T-helper 22 cell (primary cell): ENCODE data around the gene RIMS3.

Experiments used
- DNase-seq: peaks from one replicate; pipeline ENCODE4 v3.0.0-alpha.2; 2020; ENCODE audit warnings: low read depth

Gene RIMS3

DNA sequence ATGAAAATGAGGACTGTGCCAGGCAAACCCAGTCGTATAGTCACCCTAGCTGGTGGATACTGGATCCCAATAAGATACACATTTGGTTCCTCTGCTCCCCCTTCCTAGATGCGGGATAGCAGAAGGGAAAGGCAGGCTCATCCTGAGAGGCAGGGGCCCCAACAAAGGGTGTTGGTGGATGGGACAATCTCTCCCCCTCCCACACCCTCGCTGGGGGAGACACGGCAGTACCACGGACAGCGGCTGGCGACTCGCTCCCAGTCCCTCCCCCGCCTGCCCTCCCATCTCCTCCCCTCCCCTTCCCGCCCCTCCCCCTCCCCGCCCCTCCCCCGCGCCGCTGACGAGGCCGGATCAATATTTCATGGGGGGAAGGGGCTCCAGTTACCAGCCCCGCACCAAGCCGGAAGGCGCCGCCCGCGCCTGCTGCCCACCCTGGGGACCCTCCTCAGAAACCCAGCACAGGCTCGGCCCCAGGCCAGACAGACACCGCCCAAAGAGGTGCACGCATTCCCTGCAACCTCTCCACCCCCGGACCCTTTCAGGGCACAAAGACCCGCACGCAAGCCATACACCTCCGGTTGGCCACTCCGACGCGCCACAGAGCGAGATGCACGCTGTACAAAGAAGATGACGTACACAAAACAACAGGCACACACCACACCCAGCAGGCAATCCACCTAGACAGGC lies 11.5 kb downstream of the RIMS3 start:
- no peak for DNase-seq

DNA sequence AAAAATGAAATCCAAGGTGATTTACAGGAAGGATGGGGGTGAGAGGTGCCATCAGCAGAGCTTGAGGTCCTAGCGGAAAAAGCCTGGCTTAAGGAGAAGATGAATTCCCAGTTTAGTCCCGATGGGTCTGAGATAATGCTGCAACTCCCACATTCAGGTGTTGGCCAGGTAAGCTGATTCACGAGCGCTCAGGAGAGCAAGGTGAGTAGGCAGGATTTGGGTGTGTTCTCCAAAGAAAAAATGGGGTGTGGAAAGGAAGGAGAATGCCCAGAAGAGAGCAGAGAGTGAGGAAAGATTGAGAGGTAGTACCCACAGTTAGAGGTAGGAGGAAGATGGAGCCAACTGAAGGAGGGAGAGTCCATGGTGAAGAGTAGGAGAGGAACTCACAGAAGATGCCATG lies 12.5 kb downstream of the RIMS3 start:
- DNase-seq, result no peak

DNA sequence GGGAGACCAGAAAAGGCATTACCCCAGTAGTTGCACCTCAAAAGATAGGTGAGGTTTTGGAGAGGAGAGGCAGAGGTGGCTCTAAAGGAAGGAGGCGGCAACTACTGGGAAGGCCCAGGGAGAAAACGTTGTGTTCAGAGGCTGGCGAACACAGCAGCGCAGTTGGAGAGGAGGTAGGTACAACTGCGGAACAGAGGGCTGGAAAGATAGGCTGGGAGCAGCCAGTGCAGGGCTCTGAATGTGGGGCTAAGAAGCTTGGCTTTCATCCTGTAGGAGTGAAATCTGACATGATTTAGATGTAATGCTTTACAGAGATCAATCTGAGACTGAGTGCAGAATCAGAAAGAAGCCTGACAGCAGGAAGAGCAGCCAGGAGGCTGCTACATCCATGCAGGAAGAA lies 13.0 kb downstream of the RIMS3 start:
- DNase-seq, result no peak

DNA sequence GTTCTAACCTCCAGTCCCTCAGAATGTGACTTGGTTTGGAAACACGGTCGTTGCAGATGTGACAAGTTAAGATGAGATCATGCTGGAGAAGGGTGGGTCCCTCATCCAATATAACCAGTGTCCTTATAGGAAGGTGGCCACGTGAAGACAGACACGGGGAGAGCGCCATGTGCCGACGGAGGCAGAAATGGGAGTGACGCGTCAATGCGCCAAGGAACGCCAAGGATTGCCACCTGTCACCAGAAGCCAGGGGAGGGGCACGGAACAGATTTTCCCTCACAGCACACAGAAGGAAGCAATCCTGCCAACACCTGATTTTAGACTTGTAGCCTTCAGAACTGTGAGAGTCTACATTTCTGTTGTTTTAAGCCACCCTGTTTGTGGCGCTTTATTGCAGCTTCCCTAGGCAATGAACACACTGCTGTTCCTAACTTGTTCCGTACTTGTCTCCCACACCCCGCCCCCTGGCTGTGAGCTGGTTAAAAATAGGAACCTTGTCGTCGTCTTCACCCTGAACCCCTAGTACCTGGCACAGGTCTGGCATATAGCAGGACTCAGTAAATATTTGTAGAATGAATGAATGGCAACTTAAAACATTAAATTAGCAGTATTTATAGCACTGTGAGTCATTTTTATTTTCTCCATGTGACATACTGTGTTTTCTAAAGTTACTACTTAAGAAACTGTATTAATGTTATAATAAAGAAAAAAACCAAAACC lies 14.2 kb downstream of the RIMS3 start:
- DNase-seq, result no peak

DNA sequence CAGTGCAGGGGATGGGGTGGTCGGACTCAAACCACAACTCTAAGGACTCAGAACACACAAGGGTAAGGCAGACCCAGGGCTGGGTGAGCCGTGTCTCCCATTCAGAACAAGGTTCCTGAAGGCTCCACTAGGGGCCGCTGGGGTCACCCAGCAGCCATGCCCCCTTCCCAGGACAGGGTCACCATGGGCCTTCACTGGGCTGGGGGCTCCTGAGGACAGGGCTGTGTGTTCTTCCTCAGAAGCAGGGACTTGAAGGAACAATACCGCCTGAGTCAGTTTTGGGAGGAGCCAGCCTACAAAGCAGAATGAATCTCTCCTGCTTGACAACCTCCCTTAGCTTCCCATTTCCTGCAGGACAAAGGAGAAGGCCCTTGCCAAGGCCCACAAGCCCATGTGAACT lies 15.4 kb downstream of the RIMS3 start:
- no peak for DNase-seq

DNA sequence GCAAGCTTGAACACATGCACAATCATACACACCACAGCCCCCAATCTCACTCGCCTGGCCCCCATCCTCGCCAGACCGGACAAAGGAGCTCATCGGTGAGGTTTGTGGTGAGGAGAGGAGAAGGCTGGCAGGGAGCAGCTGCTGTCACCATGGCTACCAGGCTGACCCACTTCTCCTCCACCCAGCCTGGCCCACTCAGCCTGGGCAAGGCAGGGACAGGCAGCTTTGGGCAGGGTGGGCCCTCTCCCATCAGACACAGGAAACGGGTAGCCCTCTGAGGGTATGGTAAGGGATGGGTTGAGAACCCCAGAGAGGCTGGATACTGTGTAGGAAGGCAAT lies 15.9 kb downstream of the RIMS3 start:
- no peak for DNase-seq

DNA sequence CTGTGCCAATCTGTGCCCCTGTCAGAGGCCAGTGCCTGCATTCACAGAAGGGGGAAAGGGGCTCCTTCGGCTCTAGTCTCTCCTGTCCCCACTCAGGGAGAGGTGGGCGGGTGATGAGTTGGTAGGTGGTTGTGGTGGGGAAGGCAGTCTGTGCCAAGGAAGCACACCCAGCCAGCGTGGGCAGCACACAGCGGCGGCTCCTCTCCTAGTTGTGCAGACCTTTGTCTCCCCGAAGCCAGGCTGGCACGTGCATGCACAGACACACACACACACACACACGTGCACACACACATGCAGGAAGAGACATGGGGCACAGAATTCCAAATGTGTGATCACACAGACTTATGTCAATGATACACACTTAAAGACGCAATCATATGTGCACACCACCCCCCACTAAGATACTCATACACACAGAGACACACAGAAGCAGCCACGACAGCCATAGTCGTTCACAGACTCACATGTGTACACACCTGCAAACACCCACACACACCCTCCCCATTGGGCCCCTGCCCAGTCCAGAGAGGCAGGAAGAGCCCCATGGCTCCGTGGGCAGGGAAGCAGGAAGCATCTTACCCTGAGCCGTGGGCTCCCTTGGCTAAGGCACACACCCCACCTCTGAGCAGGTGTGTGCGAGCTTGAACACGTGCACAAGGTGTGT lies 16.4 kb downstream of the RIMS3 start:
- DNase-seq, result no peak

DNA sequence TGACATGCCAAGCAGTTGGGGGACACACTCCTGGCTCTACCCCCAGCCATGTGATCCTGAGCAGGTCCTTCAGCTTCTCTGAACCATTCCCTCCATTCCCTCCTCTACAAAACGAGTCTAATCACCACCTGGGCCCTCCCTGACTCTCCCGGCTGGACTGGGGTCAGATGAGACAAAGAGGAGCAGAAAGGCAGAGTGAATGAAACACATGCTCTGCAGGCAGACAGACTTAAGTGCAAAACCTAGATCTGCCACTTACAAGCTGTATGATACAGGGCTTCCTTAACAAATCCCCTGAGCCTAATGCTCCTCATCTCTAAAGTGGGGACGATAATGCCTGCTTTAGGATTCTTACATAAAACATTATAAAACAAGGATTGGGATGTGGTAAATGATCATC lies 17.3 kb downstream of the RIMS3 start:
- no peak for DNase-seq

DNA sequence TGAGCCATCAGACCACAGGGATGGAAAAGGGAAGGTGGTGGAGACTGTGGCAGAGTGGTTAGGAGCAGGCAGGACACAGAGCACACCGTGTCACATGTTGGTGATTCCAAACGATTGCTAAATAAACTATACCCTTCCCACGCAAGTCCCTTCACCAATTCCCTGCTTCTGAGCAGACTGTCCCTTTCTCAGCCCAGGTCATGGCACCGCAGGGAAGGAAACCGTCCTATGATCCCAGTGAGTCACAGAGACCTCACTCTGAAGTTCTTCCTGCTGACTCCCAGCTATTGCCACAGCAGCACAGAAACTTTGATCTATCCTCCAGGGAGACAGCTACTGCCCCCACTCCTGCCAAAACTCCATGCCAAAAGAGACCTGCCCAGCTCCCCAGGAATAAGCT lies 19.2 kb downstream of the RIMS3 start:
- no peak for DNase-seq

DNA sequence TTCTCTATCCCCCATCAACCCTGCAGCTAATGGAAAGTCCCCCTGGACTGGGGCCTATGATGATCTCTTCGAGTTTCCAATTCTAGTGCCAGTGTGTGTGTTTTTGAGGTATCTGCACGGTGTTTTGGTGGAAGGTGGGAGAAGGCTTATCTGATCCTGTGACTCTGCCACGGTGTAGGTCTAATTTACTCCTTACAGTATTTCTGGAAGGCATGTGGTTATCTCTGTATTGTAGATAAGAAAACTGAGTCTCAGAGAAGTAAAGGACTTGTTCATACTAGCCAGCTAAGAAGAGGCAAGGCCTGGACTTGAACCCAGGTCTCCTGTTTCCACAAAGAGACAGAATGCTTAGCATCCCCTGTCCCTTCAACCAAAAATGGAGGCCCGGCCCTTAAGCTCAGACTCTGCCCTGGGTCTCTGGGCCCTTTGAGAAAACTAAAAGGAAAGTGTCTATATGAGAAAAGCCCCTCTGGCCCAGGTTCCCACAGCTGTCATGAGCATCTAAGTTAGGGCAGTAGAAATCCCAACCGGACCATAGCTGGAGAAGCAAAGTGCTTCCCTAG lies 20.3 kb downstream of the RIMS3 start:
- no peak for DNase-seq

DNA sequence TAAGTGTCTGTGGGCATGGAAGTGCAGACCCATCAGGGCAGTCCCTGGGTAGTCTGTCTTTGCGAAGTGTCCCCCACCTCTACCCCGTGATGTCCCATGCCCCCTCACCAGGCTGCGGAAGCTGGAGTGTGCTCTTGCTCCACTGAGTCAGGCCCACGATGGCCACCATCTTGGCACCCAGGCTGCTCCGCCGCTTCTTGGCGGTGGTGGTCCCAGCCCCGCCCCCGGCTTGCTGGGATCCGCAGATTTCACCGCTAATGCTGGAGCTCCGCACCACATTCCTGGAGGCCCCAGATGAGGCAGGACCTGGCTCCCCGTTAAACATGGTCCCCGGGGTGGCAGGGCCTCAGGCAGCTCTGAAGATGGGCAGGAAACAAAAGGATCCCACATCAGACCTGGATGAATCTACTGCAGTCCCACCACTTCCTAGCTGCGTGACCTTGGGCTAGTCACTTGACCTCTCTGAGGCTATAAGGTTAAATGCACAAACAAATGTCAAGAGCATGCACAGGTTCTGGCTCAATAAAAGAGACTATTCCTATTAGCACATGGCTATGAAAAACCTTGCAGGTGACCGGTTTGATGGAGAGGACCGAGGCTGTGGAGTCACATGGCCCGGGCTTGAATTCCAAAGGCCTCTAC lies 23.8 kb downstream of the RIMS3 start:
- no peak for DNase-seq

DNA sequence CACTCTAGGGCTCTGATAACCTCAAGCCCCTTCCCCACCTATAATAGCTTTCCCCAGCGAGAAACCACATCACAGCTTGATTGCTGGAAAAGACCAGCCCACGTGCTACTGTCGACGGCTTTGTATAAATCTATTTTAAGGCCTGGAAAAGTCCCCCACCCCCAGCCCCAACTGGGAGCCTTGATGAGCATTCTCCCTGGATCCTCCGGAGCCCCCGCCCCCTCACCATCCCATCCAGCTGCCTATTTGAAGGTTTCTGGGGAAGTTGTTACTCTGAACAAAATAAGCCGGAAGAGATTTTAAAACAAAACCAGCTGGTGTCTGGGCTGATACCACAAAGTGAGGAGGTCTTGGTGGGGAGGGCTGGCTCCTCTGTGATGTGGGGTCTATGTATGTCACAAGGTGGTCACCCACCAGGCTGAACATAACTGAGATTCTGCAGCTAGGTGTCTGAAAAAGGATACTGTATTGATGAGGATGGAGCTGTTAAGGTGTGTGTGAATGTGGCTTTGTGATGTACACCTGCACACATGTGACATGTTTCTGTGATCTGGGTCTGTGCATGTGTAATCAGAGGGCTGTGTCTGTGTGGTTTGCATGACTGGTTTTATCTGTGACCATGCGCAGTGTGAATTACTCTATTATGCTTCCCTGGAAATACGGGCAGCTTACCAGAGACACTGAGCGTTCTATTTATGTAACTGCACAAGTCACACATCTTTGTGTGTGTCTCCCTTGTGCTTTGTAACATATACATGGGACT lies 25.0 kb downstream of the RIMS3 start:
- DNase-seq, result no peak

DNA sequence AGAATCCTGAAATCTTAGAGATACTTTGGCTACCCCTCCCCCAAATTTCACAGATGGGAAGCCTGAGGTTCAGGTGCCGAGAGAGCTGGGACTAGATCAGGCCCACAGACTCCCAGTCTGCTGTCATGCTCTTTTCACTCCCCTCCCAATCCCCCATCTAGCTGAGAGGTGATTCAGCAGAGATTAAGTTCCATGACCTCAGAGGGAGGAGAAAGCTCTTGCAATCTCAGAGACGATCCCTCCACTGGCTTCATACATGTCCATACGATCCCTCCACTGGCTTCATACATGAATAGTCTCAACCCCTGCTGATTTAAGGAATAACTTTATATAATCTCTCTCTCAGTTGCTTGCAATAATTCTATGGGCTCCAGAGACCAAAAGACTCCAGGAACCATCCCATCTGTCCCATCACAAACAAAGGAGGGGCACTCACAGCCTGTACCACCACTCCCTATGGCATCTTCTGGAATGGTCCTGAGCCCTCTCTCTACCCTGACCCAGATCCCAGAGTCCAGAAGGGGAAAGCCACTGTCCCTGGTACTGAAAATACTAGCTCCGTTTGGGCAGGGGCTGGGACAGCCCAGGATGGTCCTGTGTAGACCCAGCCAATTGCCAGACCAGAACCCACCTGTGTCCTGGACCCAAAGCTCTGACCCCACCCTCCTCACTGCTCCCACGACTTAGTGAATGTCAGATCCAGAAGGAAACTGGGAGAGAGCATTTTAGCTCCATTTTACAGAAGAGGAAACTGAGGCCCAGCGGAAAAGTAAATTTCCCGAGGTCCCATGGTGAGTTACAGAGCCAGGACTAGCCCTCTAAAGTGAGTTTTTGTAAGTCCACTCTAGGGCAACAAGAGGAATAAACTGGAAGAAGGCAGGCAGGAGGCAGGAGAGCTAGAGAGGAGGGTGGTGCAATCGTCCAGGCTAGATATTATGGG lies 27.1 kb downstream of the RIMS3 start:
- DNase-seq, result no peak

DNA sequence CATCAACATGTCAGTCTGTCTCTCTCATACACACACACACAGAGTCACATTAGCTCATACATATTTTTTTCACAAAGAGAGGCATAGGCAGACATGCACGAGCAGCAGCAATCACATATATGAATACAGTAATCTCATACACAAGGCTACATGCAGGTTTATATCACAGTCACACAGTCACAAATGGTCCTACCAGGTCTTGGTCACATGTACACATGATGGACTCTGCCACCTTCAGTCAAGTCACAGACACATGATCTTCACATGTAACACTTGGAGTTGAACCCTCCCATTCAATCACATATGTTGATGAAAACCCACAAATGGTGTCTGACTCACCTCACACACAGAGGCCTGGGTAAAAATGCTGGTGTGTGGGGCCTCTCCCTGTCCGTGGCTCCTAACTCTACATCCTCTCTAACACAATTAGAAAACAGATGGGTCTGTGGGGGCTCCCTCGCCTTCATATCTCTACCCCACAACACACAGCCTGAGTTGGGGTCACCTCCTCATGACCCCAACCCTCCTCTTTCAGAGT lies 27.9 kb downstream of the RIMS3 start:
- no peak for DNase-seq

DNA sequence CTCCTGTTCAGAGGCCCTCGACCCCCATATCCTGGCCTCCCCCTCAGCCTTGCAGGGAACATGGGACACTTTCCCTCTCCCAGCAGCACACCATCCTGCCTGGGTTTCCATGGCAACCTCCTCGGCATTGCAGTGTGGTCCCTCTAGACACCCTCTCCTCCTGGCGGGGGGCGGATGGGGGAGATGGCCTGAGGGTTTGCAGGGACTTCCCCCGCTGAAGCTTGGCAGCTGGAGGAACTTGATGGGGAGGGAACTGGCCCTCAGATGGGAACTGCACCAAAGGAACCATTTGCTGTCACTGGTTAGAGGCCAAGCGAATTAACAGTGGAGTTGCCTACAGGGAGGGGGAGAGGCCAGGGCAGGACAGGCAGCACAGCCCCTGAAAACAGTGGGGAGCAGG lies 28.7 kb downstream of the RIMS3 start:
- no peak for DNase-seq

DNA sequence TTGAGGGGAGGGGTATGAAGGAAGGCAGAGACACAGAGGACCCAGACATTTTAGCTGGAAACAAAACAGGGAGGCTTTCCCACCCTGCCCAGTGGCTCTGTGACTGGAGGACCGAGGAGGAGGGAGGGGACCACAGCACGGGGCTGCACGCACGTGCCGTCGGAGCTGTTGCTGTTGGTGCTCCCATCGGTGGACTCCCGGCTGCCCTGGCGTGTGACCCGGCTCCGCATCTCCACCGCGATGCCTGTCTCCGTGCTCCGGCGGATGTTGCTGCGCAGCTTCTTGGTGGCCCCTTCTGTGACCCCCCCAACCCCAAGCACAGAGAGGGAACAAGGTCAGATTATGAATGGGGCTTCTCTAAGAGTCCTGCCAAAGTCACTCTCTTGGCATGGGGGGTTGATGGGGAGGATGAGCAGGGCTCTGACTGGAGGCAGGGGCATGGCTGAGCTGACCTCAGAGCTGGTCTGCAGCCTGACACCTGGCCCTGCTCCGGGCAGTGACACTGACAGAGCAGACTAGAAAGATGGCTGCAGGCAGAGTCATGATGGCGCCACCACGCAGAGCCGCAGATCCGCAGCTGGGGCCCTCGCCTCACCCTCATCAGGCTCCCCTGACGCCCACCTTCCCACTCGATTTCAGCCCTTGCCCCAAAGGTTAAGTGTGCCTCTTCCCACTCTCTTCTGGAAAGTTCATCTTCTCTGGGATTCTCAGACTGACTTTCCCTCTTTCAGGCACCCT lies 29.6 kb downstream of the RIMS3 start:
- DNase-seq, result no peak

DNA sequence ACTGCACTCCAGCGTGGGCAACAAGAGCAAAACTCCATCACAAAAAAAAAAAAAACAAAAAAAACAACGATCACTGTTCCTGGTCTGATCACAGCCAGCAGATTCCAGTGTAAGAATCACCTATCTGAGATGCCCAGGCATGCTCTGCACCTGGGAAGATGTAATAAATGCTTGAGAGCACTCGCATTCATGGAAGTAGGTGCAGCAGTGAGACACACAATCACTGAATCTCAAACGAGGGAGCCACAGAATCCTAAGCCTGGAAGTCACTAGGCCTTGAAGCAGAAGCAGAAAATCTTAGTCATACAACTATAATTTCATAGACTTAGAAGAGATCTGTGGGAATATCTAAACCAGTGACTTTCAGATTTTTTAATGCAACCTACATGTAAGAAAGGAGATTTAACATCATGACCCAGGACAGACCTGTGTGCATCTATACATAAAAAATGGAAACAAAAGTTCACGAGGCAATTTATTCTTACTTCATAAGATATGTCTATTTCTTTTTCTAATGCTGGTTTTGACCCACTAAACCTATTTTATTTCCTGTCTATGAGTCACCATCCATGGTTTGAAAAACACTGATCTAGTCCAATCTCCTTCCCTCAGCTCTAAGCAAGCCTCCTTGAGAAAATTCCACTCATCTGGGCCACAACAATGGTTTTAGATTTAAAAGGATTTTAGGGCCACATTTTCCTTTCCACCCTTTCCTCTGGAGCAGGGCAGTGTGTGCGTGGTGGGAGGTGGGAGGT lies 30.4 kb downstream of the RIMS3 start:
- DNase-seq, result no peak

DNA sequence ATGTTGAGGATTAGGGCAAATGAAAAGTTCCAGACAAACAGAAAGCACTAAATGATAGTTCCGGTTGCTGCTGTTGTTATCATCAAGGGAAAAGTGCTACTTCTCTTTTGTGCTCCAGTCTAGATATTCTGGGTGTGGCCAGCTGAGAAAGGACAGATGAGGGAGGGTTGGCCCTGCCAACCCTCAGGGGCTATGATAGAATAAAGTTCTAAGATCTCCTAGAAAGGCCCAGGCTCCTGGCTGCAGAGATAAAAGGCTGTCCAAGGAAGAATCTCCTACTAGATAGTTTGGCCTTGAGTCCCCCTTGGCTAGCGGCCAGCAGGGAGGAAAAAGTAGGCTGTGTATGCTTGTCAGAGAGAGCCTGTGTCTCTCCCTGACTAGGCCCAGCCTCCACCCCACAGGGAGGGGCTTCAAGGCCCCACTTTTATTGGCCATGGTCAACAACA lies 31.5 kb downstream of the RIMS3 start:
- no peak for DNase-seq

DNA sequence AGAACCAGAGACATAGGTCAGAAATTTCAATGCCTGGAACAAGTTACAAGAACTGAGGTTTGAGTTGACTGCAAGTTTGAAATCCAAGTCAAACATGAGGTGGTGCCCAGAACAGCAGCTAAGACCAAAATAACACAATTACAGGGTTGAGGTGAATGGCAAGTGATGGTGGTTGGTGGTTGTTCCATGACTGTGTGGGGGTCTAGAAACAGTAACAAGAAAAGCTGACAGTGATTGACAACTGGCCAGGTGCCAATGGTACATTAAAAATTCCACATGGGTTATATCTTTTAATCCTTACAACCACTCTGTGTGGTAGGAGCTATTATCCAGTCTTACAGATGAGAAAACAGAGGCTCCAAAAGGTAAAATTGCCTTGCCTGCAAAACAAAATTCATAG lies 32.0 kb downstream of the RIMS3 start:
- no peak for DNase-seq
